Lower lobe of right lung (tissue), 2 donors: Measurements from ENCODE around the gene NKD1. TPM values are rescaled to one million over a fixed set of nuclear protein-coding genes. Genes with fewer than 3 reads are reported as not detected.

Experiments
- ATAC-seq, 2 donors: fragments of 200-7000 bp; cut with Tn5 transposase; one replicate each; pipeline ENCODE4 v1.9.1; 2020 to 2022; ENCODE audit warnings: mild to moderate bottlenecking in 2 of 2, moderate library complexity in 2 of 2
- DNase-seq: peaks from one replicate; pipeline ENCODE4 v3.0.0-alpha.2; 2020
- H3K27ac ChIP-seq: fragments of 200-600 bp; one replicate; pipeline ENCODE4 v1.8.0; 2022
- H3K27me3 ChIP-seq: fragments of 200-600 bp; one replicate; pipeline ENCODE4 v1.8.0; 2022; ENCODE audit warnings: low read depth
- H3K36me3 ChIP-seq: fragments of 200-600 bp; one replicate; pipeline ENCODE4 v1.8.0; 2022; ENCODE audit warnings: mild to moderate bottlenecking
- H3K4me1 ChIP-seq: fragments of 200-600 bp; one replicate; pipeline ENCODE4 v1.8.0; 2022
- H3K4me3 ChIP-seq: fragments of 200-600 bp; one replicate; pipeline ENCODE4 v1.8.0; 2022; ENCODE audit warnings: mild to moderate bottlenecking
- H3K9me3 ChIP-seq: fragments of 200-600 bp; one replicate; pipeline ENCODE4 v1.8.0; 2022
- intact Hi-C: fragments of 100-400 bp; cut with DNase I; formaldehyde crosslinking; loops from one replicate; pipeline ENCODE4 v1.11.0; 2022
- total RNA-seq: library from RNA; stranded (reverse); fragmentation: NEBNext Ultra II Directional; extraction: Animal tissue kit (Norgen Biotek cat#: 25700); gene quantifications from one replicate; pipeline ENCODE4 v1.2.1, GENCODE V29; 2021
- TF ChIP-seq, protein P1 (sequence below): fragments of 200-600 bp; IDR thresholded peaks from one replicate; pipeline ENCODE4 v1.8.0; 2022; ENCODE audit warnings: antibody characterized with exemption, mild to moderate bottlenecking
- donor health status: DM: no; HTN: yes; CAD: no; lungs with severe emphysema.

Gene NKD1
- total RNA-seq, 1 donor from 2014 or later: 30.7 TPM

DNA sequence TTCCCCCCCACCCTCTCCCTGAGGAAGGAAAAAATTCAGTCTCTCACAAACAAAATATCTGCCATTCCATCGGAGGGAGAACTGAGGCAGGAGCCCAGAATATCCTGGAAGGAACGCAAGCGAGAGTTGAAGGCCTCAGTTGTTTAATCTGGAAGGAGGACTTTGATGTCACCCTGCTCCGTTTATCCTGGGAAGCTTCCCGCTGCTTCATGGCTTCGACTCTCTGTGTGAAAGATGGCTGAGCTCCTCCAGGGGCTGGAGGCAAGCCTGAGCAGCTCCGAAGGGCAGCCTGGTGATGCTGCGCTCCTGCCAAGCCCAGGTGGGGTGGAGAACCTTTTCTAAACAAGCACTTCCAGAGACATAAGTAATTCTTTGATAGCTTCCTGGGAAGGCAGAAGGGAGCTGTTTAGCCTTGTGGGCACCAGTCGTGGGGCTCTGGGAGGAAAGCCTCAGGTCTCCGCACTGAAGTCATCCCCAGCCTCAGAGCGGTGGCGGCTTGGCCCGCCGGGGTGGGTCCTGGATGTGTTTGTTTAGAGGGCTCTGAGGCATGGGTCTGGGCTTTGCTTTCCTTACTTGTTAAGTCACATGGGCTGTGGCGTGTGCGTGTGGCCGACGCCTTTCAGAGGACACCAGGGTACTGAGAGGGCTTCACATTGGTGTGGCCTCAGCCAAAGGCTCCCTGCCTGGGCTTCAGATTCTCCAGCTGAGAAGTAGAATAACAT lies 7.9 kb downstream of the NKD1 start:
- no peaks in the 10 kb centered on the region for H3K4me1 ChIP-seq
- H3K27ac ChIP-seq: peak overlapping the region; percentile 6
- H3K36me3 ChIP-seq: peaks cover 3% of the 10 kb centered on the region
- no peaks in the 10 kb centered on the region for H3K9me3 ChIP-seq
- ATAC-seq: no peak
- TF ChIP-seq, protein P1, sequence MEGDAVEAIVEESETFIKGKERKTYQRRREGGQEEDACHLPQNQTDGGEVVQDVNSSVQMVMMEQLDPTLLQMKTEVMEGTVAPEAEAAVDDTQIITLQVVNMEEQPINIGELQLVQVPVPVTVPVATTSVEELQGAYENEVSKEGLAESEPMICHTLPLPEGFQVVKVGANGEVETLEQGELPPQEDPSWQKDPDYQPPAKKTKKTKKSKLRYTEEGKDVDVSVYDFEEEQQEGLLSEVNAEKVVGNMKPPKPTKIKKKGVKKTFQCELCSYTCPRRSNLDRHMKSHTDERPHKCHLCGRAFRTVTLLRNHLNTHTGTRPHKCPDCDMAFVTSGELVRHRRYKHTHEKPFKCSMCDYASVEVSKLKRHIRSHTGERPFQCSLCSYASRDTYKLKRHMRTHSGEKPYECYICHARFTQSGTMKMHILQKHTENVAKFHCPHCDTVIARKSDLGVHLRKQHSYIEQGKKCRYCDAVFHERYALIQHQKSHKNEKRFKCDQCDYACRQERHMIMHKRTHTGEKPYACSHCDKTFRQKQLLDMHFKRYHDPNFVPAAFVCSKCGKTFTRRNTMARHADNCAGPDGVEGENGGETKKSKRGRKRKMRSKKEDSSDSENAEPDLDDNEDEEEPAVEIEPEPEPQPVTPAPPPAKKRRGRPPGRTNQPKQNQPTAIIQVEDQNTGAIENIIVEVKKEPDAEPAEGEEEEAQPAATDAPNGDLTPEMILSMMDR: no peak
- intact Hi-C loops: no loop called here
- no peak overlapping the region for H3K4me3 ChIP-seq
- H3K27me3 ChIP-seq: no peaks in the 10 kb centered on the region
- no peak for DNase-seq

DNA sequence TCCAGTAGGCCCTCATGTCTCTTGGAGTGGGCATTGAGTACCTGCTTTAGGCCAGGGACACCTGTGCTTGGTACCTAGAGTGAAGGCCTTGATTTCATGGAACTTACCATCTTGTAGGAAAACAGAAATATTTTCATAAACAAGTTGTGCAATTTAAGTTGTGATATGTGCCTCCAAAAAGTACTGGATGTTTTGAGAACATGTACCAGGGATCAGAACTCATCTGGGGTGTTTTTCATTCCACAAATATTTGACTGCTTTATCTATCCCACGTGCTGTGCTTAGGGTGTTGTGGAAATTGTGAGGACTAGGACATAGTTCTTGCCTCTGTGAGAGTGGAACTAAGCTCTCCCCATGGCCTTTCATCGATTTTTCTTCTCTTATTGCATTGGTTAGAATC lies 8.8 kb downstream of the NKD1 start:
- Histone ChIP-seq H3K9me3 (peaks cover 3% of the 10 kb centered on the region), H3K4me3 (no peak overlapping the region), H3K4me1 (no peaks in the 10 kb centered on the region), H3K27me3 (no peaks in the 10 kb centered on the region), H3K36me3 (peaks cover 3% of the 10 kb centered on the region), H3K27ac (peak overlapping the region; percentile 38)
- DNase-seq: no peak
- TF ChIP-seq, protein P1: no peak
- intact Hi-C loops: no loop called here
- ATAC-seq: no peak

DNA sequence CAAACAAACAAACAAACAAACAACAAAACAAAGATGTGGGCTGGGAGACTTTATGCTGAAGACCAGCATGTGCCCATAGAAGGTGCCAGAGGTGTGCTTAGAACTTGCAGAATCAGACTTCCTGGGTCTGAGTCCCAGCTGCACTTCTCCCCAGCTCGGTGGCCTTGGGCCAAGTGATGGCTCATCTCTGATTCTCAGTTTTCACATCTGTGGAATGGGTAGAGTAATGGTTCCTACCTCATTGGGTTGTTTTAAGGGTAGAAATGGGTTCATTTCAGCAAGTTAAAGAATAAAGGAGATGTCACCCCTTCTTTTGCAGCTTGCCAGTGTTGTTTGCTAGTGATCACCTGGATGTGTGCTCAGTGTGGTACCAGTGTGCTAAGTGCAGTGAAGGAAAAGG lies 10.7 kb downstream of the NKD1 start:
- Histone ChIP-seq H3K27ac (no peak overlapping the region), H3K4me1 (no peaks in the 10 kb centered on the region), H3K9me3 (peaks cover 3% of the 10 kb centered on the region), H3K27me3 (no peaks in the 10 kb centered on the region), H3K36me3 (peaks cover 3% of the 10 kb centered on the region), H3K4me3 (no peak overlapping the region)
- no peak for ATAC-seq
- TF ChIP-seq, protein P1: no peak
- no peak for DNase-seq
- intact Hi-C loops: no loop called here

DNA sequence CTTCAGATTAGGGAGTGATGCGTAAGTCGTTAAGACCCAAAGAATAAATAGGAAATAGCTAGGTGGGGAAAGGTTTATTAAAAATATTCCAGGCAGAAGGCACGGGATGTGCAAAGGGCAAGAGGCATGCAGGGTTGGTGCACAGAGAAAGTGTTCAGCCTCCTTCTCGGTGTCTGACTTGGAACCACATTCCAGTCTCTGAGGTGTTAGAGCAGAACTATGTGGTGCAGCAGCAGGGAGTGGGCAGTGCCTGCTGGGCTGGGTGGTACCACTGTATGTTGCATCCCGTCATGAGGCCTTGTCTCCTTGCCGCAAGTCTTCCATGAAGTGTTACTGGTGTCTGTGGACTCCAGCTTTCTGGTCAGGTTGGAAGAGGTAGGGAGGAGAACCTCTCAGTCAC lies 11.1 kb downstream of the NKD1 start:
- no peak for DNase-seq
- peaks cover 3% of the 10 kb centered on the region for H3K36me3 ChIP-seq
- H3K27ac ChIP-seq: no peak overlapping the region
- no peaks in the 10 kb centered on the region for H3K27me3 ChIP-seq
- intact Hi-C loops: no loop called here
- H3K4me3 ChIP-seq: no peak overlapping the region
- H3K4me1 ChIP-seq: no peaks in the 10 kb centered on the region
- TF ChIP-seq, protein P1: no peak
- peaks cover 3% of the 10 kb centered on the region for H3K9me3 ChIP-seq
- ATAC-seq: no peak

DNA sequence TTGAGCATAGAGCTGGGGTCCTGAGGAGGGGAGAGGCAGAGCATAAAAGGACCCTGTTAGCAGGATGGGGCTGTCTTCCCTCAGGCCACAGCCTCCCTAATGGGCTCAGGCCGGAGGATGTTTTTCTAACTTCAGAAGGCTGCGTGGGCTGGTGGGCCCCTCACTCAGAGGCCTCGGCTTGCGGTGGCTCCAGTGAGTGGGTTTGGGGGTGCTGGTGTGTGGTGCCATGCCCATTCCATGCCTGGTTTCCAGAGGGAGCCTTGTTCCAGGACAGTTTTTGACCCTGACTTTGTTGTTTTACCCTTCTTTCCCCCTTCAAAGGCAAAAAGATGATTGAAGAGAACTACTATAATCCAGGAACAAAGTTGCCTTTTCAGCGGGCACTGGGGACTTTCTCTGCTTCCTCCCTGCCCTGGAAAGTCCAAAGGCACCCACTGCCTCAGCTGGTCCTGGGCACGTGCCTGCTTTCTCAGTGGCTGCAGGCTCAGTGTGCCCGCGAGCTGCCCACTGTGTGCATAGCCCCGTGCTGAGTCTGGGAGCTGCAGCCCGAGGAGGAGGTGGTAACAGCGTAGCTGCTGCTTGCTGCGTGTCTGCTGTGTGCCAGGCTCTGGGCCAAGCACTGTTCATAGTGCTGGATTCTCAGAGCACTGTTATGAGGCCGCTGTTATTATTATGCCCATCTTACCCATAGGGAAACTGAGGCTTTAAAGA lies 11.8 kb downstream of the NKD1 start:
- no peak overlapping the region for H3K4me3 ChIP-seq
- ATAC-seq (no peak), DNase-seq (no peak)
- H3K27ac ChIP-seq: no peak overlapping the region
- intact Hi-C loops: no loop called here
- TF ChIP-seq, protein P1: no peak
- peaks cover 3% of the 10 kb centered on the region for H3K9me3 ChIP-seq
- no peaks in the 10 kb centered on the region for H3K27me3 ChIP-seq
- H3K36me3 ChIP-seq: peaks cover 3% of the 10 kb centered on the region
- H3K4me1 ChIP-seq: no peaks in the 10 kb centered on the region
